ENCODE measurements around the gene CMTM5.
"Not testable (repeated sequence)": the region's sequence is repeated elsewhere in the genome, so short reads cannot be mapped to it uniquely, and the experiment has no call there.

Gene CMTM5

GRCh38 chr14:23382731-23383440 is 6.0 kb downstream of the CMTM5 start:
- DNase-seq (ENCODE audit: low read depth), result no peak
- H3K4me3 ChIP-seq (ENCODE audit: low read depth, low read length), result no peak overlapping the region
- no peak for TF ChIP-seq CTCF (conservative IDR thresholded peaks at IDR 0.05; ENCODE audit: low read depth, low read length)

- TF ChIP-seq CTCF (conservative IDR thresholded peaks at IDR 0.05; ENCODE audit: low read depth, low read length), result no peak
- no peak for DNase-seq (ENCODE audit: low read depth)
- H3K4me3 ChIP-seq (ENCODE audit: low read depth, low read length), result no peak overlapping the region
These were observed 7.7 kb downstream of the CMTM5 start for GRCh38 chr14:23384364-23385080.

DNA sequence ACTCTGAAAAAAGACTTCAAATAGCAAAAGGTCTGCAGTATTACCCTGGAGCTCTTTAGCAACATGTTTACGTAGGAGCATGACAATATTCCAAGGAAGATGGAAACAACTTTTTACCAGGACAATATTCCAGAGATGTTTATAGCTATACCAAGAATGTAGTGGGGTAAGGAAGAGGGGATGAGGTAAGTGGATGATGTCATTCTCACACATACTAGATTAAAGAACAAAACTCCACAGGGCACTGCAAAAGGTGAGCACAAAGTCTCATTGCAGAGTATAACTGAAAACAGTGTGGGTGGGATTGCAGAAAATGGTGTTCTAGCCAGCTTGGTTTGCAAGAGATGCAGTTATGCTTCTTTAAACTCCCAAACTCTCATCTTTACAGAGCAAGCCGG is 8.4 kb downstream of the CMTM5 start:
- no peak overlapping the region for H3K4me3 ChIP-seq (ENCODE audit: low read depth, low read length)
- no peak for DNase-seq (ENCODE audit: low read depth)
- TF ChIP-seq CTCF (conservative IDR thresholded peaks at IDR 0.05; ENCODE audit: low read depth, low read length), result no peak

GRCh38 chr14:23385642-23386265 is 8.9 kb downstream of the CMTM5 start:
- no peak for TF ChIP-seq CTCF (conservative IDR thresholded peaks at IDR 0.05; ENCODE audit: low read depth, low read length)
- H3K4me3 ChIP-seq (ENCODE audit: low read depth, low read length), result no peak overlapping the region
- no peak for DNase-seq (ENCODE audit: low read depth)

DNA sequence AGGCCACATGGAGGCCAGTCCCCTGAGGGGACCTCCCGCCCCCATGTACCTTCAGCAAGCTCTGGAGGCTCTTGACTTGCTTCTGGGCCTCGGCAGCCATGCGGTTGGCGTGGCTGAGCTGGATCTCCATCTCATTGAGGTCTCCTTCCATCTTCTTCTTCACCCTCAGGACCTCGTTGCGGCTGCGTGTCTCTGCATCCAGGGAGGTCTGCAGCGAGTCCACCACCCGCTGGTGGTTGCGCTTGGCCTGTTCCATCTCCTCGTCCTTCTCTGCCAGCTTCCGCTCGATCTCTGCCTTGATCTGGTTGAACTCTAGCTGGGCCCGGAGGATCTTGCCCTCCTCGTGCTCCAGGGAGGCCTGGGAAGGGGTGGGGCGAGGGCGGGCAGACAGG is 9.4 kb downstream of the CMTM5 start:
- DNase-seq (ENCODE audit: low read depth); H3K4me3 ChIP-seq (ENCODE audit: low read depth, low read length): not testable (repeated sequence)

- TF ChIP-seq CTCF (conservative IDR thresholded peaks at IDR 0.05; ENCODE audit: low read depth, low read length), result no peak
- H3K4me3 ChIP-seq (ENCODE audit: low read depth, low read length), result no peak overlapping the region
- DNase-seq (ENCODE audit: low read depth), result no peak
These were observed 10.2 kb downstream of the CMTM5 start for GRCh38 chr14:23386999-23387398.

DNA sequence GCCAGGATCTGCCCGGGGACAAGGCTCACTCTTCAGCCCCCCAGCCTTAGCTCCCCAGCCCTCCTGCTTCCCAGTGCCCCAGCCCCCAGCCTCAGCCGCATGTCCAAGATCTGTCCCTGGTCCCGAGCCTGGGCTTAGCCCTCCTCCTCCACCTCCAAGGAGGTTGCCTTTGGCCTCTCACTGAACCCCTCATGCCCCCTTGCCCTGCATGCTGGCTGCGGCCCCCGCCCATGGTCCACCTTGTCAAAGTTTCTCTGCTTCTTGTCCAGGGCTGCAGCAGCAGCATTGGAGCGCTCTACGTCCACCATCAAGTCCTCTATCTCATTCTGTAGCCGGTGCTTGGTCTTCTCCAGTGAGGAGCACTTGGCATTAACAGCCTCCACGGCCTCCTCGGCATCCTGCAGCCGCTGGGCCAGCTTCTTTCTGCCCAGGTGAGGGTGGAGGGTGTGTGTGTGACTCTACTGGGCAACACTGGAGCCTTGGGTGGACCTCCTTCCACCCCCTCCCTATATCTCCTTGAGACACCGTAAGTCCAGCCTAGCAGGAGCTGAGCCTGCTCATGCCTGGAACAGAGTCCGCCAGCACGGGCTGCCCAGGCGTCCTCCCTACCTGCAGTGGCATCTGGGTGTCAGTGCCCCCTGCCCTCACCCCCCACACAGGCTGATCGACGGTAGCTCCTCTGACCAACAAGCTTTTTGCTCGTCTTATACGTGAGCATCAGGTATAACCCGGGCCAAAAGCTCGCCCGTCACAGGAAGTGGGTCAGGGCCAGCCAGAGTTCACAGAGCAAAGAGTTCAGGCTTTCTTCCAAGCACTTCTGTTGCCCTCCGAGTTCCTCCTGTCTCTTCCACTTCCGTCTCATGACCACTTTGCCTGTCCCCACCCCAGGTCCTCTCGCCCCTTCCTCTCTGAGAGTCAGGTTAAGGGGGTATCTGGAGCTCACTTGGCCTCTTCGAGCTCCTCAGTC is 11.4 kb downstream of the CMTM5 start:
- no peak for TF ChIP-seq CTCF (conservative IDR thresholded peaks at IDR 0.05; ENCODE audit: low read depth, low read length)
- H3K4me3 ChIP-seq (ENCODE audit: low read depth, low read length), result no peak overlapping the region
- DNase-seq (ENCODE audit: low read depth), result no peak

Measured in choroid plexus epithelial cell (primary cell).